ENCODE results near the gene CWC27.

- TF ChIP-seq POLR2A (IDR thresholded peaks at IDR 0.05) (no peak), CTCF (IDR thresholded peaks at IDR 0.05) (no peak)
These were observed 200.8 kb downstream of the CWC27 start for GRCh38 chr5:64969578-64969977.

Data from body of pancreas (tissue), 4 donors.